Endothelial cell of umbilical vein (primary cell): ENCODE measurements around the gene PIM1. TPM values are rescaled to one million over a fixed set of nuclear protein-coding genes. Genes with fewer than 3 reads are reported as not detected.
A peak's percentile ranks its signal among the peaks of the same experiment; 100 is the strongest.

Experiments
- BruUV-seq: library from RNA; stranded (reverse); fragments of 400-500 nt; replicated peaks from 2 replicates; lab custom pipeline; 2021; lab: Mats Ljungman, UMichigan
- CTCF ChIA-PET: fragments of 300-600, 350-600 bp; sonication (Branson Sonifier 250); formaldehyde crosslinking; loops from one replicate; lab custom pipeline; 2021; ENCODE audit warnings: antibody characterized with exemption, inconsistent platforms; lab: Charles Lee
- POLR2A ChIA-PET: fragments of 300-600, 350-600 bp; sonication (Branson Sonifier 250); formaldehyde crosslinking; loops from one replicate; lab custom pipeline; 2021; ENCODE audit warnings: antibody characterized with exemption, inconsistent platforms; lab: Charles Lee
- DNase-seq: peaks from one replicate; pipeline ENCODE4 v3.0.0-alpha.2; 2011; ENCODE audit warnings: low read depth, low spot score
- FAIRE-seq: peaks from 2 replicates; lab custom pipeline; 2011; peaks lifted over from hg19 to GRCh38; lab: Jason Lieb, UNC
- H2AFZ ChIP-seq: 2 replicates; pipeline ENCODE4 v1.6.0; 2012; ENCODE audit warnings: low read depth, low read length, control low read depth, inconsistent platforms
- H3K27ac ChIP-seq: 2 replicates; pipeline ENCODE4 v1.5.1; 2011; ENCODE audit warnings: low read depth, mild to moderate bottlenecking, control low read depth, low read length, moderate library complexity; ENCODE audit not compliant: insufficient read depth
- H3K27me3 ChIP-seq, 2 experiments: 2 replicates each; pipeline versions ENCODE4 v1.6.0 to v1.6.1; 2011; ENCODE audit warnings: low read length in 2 of 2, mixed read lengths in 1 of 2; ENCODE audit not compliant: control insufficient read depth in 2 of 2, insufficient read depth in 2 of 2
- H3K36me3 ChIP-seq, 2 experiments: 2 replicates in 1 of 2; 3 replicates in 1 of 2; pipeline ENCODE4 v1.5.1; 2011; ENCODE audit warnings: low read length in 2 of 2, mild to moderate bottlenecking in 1 of 2, moderate library complexity in 1 of 2; ENCODE audit not compliant: control insufficient read depth in 2 of 2, insufficient read depth in 2 of 2; ENCODE audit errors: extremely low read depth in 1 of 2
- H3K4me1 ChIP-seq: 3 replicates; pipeline ENCODE4 v1.5.1; 2011; ENCODE audit warnings: mild to moderate bottlenecking, low read length; ENCODE audit not compliant: control insufficient read depth, insufficient read depth; ENCODE audit errors: extremely low read depth
- H3K4me2 ChIP-seq: 2 replicates; pipeline ENCODE4 v1.6.1; 2011; ENCODE audit warnings: low read length, control low read depth, mixed read lengths; ENCODE audit not compliant: insufficient read depth
- H3K4me3 ChIP-seq, 3 experiments: fragments of 200-600 bp in 1 of 3; sonication (generic), shearing (Covaris generic) in 1 of 3; replicated peaks in 1 of 3; 2 replicates each; pipeline ENCODE4 v1.5.1; 2011 to 2016; ENCODE audit warnings: control low read depth in 3 of 3, low read length in 3 of 3, mild to moderate bottlenecking in 2 of 3, inconsistent platforms in 1 of 3, low read depth in 1 of 3, moderate library complexity in 1 of 3; ENCODE audit not compliant: insufficient read depth in 1 of 3
- H3K79me2 ChIP-seq: 2 replicates; pipeline ENCODE4 v1.6.0; 2012; ENCODE audit warnings: low read length, inconsistent platforms; ENCODE audit not compliant: control insufficient read depth, insufficient read depth
- H3K9ac ChIP-seq: replicated peaks from 2 replicates; pipeline ENCODE3; 2011; ENCODE audit warnings: low read length, control low read depth; ENCODE audit not compliant: insufficient read depth; ENCODE audit errors: extremely low read depth
- H3K9me1 ChIP-seq: replicated peaks from 3 replicates; pipeline ENCODE4 v1.6.0; 2011; ENCODE audit warnings: mild to moderate bottlenecking, low read length; ENCODE audit not compliant: control insufficient read depth, insufficient read depth; ENCODE audit errors: extremely low read depth
- H3K9me3 ChIP-seq: replicated peaks from 2 replicates; pipeline ENCODE4 v1.5.1; 2012; ENCODE audit warnings: low read length, inconsistent platforms; ENCODE audit not compliant: control insufficient read depth, insufficient read depth
- H4K20me1 ChIP-seq: replicated peaks from 2 replicates; pipeline ENCODE3; 2011; ENCODE audit warnings: mild to moderate bottlenecking, low read length; ENCODE audit not compliant: control insufficient read depth, insufficient read depth; ENCODE audit errors: extremely low read depth
- EZH2 ChIP-seq: IDR thresholded peaks from 2 replicates; pipeline ENCODE4 v1.6.1; 2012; ENCODE audit warnings: borderline replicate concordance, low read depth, mild to moderate bottlenecking, moderate library complexity, low read length, inconsistent platforms; ENCODE audit not compliant: severe bottlenecking
- FOS ChIP-seq: IDR thresholded peaks from 2 replicates; pipeline ENCODE4 v1.6.1; 2011; ENCODE audit warnings: mild to moderate bottlenecking, low read length, moderate library complexity, borderline replicate concordance; ENCODE audit not compliant: insufficient read depth
- GATA2 ChIP-seq: IDR thresholded peaks from 2 replicates; pipeline ENCODE4 v1.7.0; 2011; ENCODE audit warnings: low read depth, mild to moderate bottlenecking, moderate library complexity, mixed read lengths, low read length; ENCODE audit not compliant: insufficient read length, insufficient read depth
- JUN ChIP-seq: IDR thresholded peaks from 2 replicates; pipeline ENCODE4 v1.6.1; 2011; ENCODE audit warnings: borderline replicate concordance, low read depth; ENCODE audit not compliant: insufficient read length, insufficient read depth
- MAX ChIP-seq: IDR thresholded peaks from 2 replicates; pipeline ENCODE4 v1.6.1; 2011; ENCODE audit not compliant: insufficient read depth, insufficient read length
- MYC ChIP-seq: IDR thresholded peaks from one replicate; pipeline ENCODE4 v1.6.1; 2011; ENCODE audit warnings: mild to moderate bottlenecking, low read depth, low read length
- POLR2A ChIP-seq: IDR thresholded peaks from 2 replicates; pipeline ENCODE4 v1.6.1; 2012; ENCODE audit warnings: low read depth, mild to moderate bottlenecking, control low read depth, low read length
- POLR2AphosphoS5 ChIP-seq: IDR thresholded peaks from 2 replicates; pipeline ENCODE4 v1.6.1; 2012; ENCODE audit warnings: low read depth, mild to moderate bottlenecking, control low read depth, low read length, moderate library complexity; ENCODE audit not compliant: insufficient read depth
- dilution Hi-C: fragments of 300-500 bp; cut with MboI; formaldehyde crosslinking; loops from one replicate; pipeline ENCODE4 v1.15.0; 2019; ENCODE audit warnings: low sequenced_read_pairs; ENCODE audit not compliant: extremely low pct_ligation_motif_present
- intact Hi-C: fragments of 100-400 bp; cut with micrococcal nuclease; formaldehyde crosslinking; loops from one replicate; pipeline ENCODE4 v1.10.0; 2022
- polyA plus RNA-seq, 4 experiments: library from polyadenylated mRNA; depleted of rRNA in 3 of 4; stranded (reverse) in 3 of 4; unstranded in 1 of 4; fragments of >200 nt; gene quantifications; 2 replicates each; pipeline versions ENCODE4 v1.2.1 to v1.2.3, GENCODE V29; 2011 to 2012; ENCODE audit warnings: missing spikeins in 1 of 4
- total RNA-seq: library from RNA; stranded (reverse); gene quantifications from 2 replicates; pipeline ENCODE4 v1.2.3, GENCODE V29; 2021
- TF ChIP-seq, protein P1 (sequence below), 2 donors: IDR thresholded peaks; 1 replicate in 1 of 2; 2 replicates in 1 of 2; pipeline ENCODE4 v1.5.1; 2011; ENCODE audit warnings: low read length in 2 of 2, mild to moderate bottlenecking in 2 of 2, moderate library complexity in 2 of 2, control low read depth in 1 of 2, inconsistent platforms in 1 of 2, low read depth in 1 of 2; ENCODE audit not compliant: insufficient read depth in 1 of 2; ENCODE audit errors: extremely low read depth in 1 of 2

Gene PIM1
- total and polyA plus RNA-seq, 2 donors (not counting 3 experiments of a cell fraction or from before 2014, with no cell fraction given) = 9.2 to 11.3 TPM

DNA sequence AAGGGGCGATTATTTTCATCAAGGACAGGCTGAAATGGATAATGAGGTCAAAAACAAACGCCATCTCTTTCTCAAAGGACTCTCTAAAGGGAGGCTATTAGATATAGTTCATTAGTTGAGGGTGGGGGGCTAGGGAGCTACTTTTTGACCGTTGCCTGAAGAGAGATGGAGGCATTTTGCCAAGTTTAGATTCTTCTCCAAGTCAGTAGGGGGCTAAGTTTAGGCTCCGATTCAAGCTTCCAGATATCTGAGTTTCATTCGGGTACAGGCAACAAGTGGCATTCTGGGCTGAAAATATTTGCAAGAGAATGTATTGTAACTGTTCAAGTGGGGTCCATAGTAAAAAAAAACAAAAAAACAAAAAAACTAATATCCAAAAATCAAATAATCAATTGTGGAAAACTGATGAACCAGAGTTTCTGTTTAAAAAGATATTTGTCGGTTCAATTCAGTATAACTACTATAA is 43.4 kb upstream of the PIM1 start:
- no peaks in the 10 kb centered on the region for H3K9me1 ChIP-seq
- no TSS peak for BruUV-seq
- H3K9me3 ChIP-seq = no peaks in the 10 kb centered on the region
- ChIA-PET POLR2A (no interaction called here), CTCF (interaction anchor here (0.7 to 1.6 kb wide), 3 partner anchors 45 to 75 kb away, joined by 3 to 7 read pairs (median 5); no protein-coding TSS in a partner anchor)
- H3K4me1 ChIP-seq = peaks cover 22% of the 10 kb centered on the region
- intact Hi-C loops (loop anchor here (1.0 kb wide), 1 partner anchor 8 kb away; no protein-coding TSS in a partner anchor), dilution Hi-C loops (no loop called here)
- H3K36me3 ChIP-seq = no peaks in the 10 kb centered on the region
- no peaks in the 10 kb centered on the region for H3K27me3 ChIP-seq
- H3K27ac ChIP-seq = peak overlapping the region; percentile 64
- H2AFZ ChIP-seq = peak overlapping the region; percentile 80
- no peaks in the 10 kb centered on the region for H4K20me1 ChIP-seq
- FAIRE-seq = peak; percentile 67
- H3K4me2 ChIP-seq = peak overlapping the region; percentile 9
- no peaks in the 10 kb centered on the region for H3K79me2 ChIP-seq
- DNase-seq = no peak
- TF ChIP-seq JUN = no peak
- no peak for TF ChIP-seq EZH2
- no peak for TF ChIP-seq GATA2
- no peak for TF ChIP-seq MYC
- no peak for TF ChIP-seq POLR2AphosphoS5
- TF ChIP-seq, protein P1, sequence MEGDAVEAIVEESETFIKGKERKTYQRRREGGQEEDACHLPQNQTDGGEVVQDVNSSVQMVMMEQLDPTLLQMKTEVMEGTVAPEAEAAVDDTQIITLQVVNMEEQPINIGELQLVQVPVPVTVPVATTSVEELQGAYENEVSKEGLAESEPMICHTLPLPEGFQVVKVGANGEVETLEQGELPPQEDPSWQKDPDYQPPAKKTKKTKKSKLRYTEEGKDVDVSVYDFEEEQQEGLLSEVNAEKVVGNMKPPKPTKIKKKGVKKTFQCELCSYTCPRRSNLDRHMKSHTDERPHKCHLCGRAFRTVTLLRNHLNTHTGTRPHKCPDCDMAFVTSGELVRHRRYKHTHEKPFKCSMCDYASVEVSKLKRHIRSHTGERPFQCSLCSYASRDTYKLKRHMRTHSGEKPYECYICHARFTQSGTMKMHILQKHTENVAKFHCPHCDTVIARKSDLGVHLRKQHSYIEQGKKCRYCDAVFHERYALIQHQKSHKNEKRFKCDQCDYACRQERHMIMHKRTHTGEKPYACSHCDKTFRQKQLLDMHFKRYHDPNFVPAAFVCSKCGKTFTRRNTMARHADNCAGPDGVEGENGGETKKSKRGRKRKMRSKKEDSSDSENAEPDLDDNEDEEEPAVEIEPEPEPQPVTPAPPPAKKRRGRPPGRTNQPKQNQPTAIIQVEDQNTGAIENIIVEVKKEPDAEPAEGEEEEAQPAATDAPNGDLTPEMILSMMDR (IDR thresholded peaks at IDR 0.05; ENCODE audit: extremely low read depth in 1 of 2, insufficient read depth in 1 of 2, low read depth in 1 of 2, low read length in 2 of 2) = no peak
- TF ChIP-seq MAX = no peak
- no peak for TF ChIP-seq POLR2A
- TF ChIP-seq FOS = no peak
- peak overlapping the region; percentile 16 for H3K9ac ChIP-seq
- H3K4me3 ChIP-seq = no peak overlapping the region
